GM23248 (cell line): Measurements from ENCODE around the gene MAGEB4. TPM values are rescaled to one million over a fixed set of nuclear protein-coding genes. Genes with fewer than 3 reads are reported as not detected.

Source experiments
- DNase-seq: peaks from one replicate; pipeline ENCODE4 v3.0.0-alpha.2; 2015
- H2AFZ ChIP-seq: fragments of 200-600 bp; sonication (generic); 2 replicates; pipeline ENCODE4 v1.6.1; 2016; ENCODE audit warnings: antibody characterized with exemption
- H3F3A ChIP-seq: fragments of 200-600 bp; sonication (generic); 2 replicates; pipeline ENCODE4 v1.6.1; 2016; ENCODE audit warnings: mild to moderate bottlenecking, antibody characterized with exemption, mixed run types; ENCODE audit not compliant: insufficient read depth
- H3K27ac ChIP-seq: fragments of 200-600 bp; sonication (generic); 2 replicates; pipeline ENCODE4 v1.5.1; 2016; ENCODE audit warnings: mild to moderate bottlenecking
- H3K27me3 ChIP-seq: fragments of 200-600 bp; sonication (generic); replicated peaks from 2 replicates; pipeline ENCODE4 v1.6.1; 2016; ENCODE audit warnings: mild to moderate bottlenecking; ENCODE audit not compliant: insufficient read depth
- H3K36me3 ChIP-seq: fragments of 200-600 bp; sonication (generic); 2 replicates; pipeline ENCODE4 v1.6.1; 2016; ENCODE audit warnings: low read depth, mild to moderate bottlenecking
- H3K4me1 ChIP-seq: fragments of 200-600 bp; sonication (generic); 2 replicates; pipeline ENCODE4 v1.6.1; 2016; ENCODE audit warnings: mild to moderate bottlenecking; ENCODE audit not compliant: insufficient read depth
- H3K4me2 ChIP-seq: fragments of 200-600 bp; sonication (generic); one replicate; pipeline ENCODE4 v1.6.1; 2016; ENCODE audit warnings: mild to moderate bottlenecking; ENCODE audit not compliant: unreplicated experiment
- H3K4me3 ChIP-seq: fragments of 200-600 bp; sonication (generic); 2 replicates; pipeline ENCODE4 v1.5.1; 2016; ENCODE audit warnings: mild to moderate bottlenecking
- H3K79me2 ChIP-seq: fragments of 200-600 bp; sonication (generic); 2 replicates; pipeline ENCODE4 v1.6.1; 2016; ENCODE audit warnings: mild to moderate bottlenecking; ENCODE audit not compliant: insufficient read depth
- H3K9ac ChIP-seq: fragments of 200-600 bp; sonication (generic); 2 replicates; pipeline ENCODE4 v1.6.1; 2016; ENCODE audit warnings: mild to moderate bottlenecking
- H3K9me2 ChIP-seq: fragments of 200-600 bp; sonication (generic); 2 replicates; pipeline ENCODE4 v1.6.1; 2016; ENCODE audit warnings: mixed run types, mild to moderate bottlenecking, moderate library complexity; ENCODE audit not compliant: insufficient read depth
- H3K9me3 ChIP-seq: fragments of 200-600 bp; sonication (generic); one replicate; pipeline ENCODE4 v1.6.1; 2017; ENCODE audit warnings: low read depth
- H4K20me1 ChIP-seq: fragments of 200-600 bp; sonication (generic); 2 replicates; pipeline ENCODE4 v1.6.0; 2016; ENCODE audit not compliant: insufficient read depth
- EZH2 ChIP-seq: fragments of 200-600 bp; sonication (generic); IDR thresholded peaks from 2 replicates; pipeline ENCODE4 v1.6.1; 2018; ENCODE audit warnings: antibody characterized with exemption, mild to moderate bottlenecking; ENCODE audit not compliant: insufficient read depth, poor library complexity, severe bottlenecking
- EZH2phosphoT487 ChIP-seq: fragments of 200-600 bp; sonication (generic); IDR thresholded peaks from 2 replicates; pipeline ENCODE4 v1.6.1; 2018; ENCODE audit warnings: antibody characterized with exemption, moderate library complexity, mild to moderate bottlenecking, low read depth; ENCODE audit not compliant: insufficient read depth
- WGBS, 2 experiments: methylation state at CpG; one replicate each; pipeline ENCODE4 v1.1.6; 2015 to 2017; ENCODE audit warnings: low lambda C conversion rate in 2 of 2, low coverage in 1 of 2; ENCODE audit errors: missing lambda C conversion rate in 2 of 2; 5-methylcytosine and 5-hydroxymethylcytosine counted together
- in situ Hi-C: fragments of 300-500 bp; cut with MboI; formaldehyde crosslinking; loops from 2 replicates; pipeline ENCODE4 v1.15.0; 2020
- polyA plus RNA-seq: library from polyadenylated mRNA; unstranded; fragments of >200 nt; fragmentation: Nextera tagmentation; extraction: Ambion mirVana; gene quantifications from 2 replicates; pipeline ENCODE4 v1.2.1, GENCODE V29; 2016
- total RNA-seq: library from RNA; depleted of rRNA; stranded (reverse); fragments of >200 nt; shearing (Covaris generic); gene quantifications from 2 replicates; pipeline ENCODE4 v1.2.3, GENCODE V29; 2014

The MAGEB4 gene
- total and polyA plus RNA-seq, 2 experiments from 2014 or later = not detected

DNA sequence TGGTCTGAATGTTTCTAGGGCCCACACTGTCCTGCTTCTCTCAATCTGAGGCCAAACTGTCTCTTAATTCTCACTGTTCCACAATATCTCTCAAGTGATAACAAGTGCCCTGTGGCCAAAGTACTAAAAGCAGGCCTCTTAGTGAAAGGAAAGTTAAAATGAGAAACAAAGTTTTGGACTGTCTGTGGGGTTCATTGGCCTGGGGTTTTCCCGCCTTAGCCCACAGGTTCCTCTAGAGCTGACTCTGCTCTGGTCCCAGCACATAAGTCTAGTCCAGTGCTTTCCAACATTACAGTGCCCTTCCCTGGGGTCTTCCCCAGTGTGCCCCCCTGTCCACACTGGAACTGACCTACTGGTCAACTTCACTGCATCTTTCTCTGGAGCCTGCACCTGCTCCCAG, 11.5 kb downstream of the MAGEB4 start:
- TF ChIP-seq EZH2phosphoT487 (no peak), EZH2 (no peak)
- no peak overlapping the region for H3K27ac ChIP-seq
- H3K36me3 ChIP-seq = no peaks in the 10 kb centered on the region
- no peaks in the 10 kb centered on the region for H3K9me3 ChIP-seq
- no peak overlapping the region for H3K4me2 ChIP-seq
- no peaks in the 10 kb centered on the region for H4K20me1 ChIP-seq
- no peak overlapping the region for H3K9ac ChIP-seq
- DNase-seq = no peak
- H3K79me2 ChIP-seq = no peaks in the 10 kb centered on the region
- in situ Hi-C loops = no loop called here
- no peaks in the 10 kb centered on the region for H3F3A ChIP-seq
- H2AFZ ChIP-seq = no peak overlapping the region
- no peak overlapping the region for H3K4me3 ChIP-seq
- WGBS, 2 experiments = 25% methylated on average over 1 of the region's 1 CpG; no CpG with 5 or more reads in 1 of the 2 experiments
- no peaks in the 10 kb centered on the region for H3K27me3 ChIP-seq
- H3K9me2 ChIP-seq = no peaks in the 10 kb centered on the region
- H3K4me1 ChIP-seq = no peaks in the 10 kb centered on the region

DNA sequence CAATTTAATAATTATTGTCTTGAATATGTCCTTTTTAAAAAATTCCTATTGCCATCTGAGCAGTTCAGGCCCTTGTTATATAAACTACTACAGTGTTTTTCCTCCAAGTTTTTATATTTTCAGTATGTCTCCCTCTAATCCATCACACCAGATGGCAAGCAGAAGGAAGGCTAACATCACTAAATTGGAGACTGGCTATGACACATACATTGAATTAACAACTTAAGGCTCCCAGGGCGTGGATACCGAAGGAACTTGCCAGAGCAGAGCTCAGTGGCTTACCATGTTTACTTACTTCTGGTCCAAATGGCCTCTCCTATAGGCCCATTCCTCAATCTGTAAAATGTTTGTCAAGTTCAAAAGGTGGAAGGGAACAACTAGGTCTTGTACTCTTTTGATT, 18.1 kb downstream of the MAGEB4 start:
- in situ Hi-C loops = no loop called here
- no peak overlapping the region for H3K9ac ChIP-seq
- no peak overlapping the region for H3K27ac ChIP-seq
- TF ChIP-seq EZH2phosphoT487 (no peak), EZH2 (no peak)
- H3K4me1 ChIP-seq = no peaks in the 10 kb centered on the region
- no peaks in the 10 kb centered on the region for H3K36me3 ChIP-seq
- H3F3A ChIP-seq = no peaks in the 10 kb centered on the region
- H3K9me2 ChIP-seq = no peaks in the 10 kb centered on the region
- DNase-seq = no peak
- no peaks in the 10 kb centered on the region for H3K79me2 ChIP-seq
- no peak overlapping the region for H3K4me3 ChIP-seq
- no peaks in the 10 kb centered on the region for H3K9me3 ChIP-seq
- H2AFZ ChIP-seq = no peak overlapping the region
- 10 to 19% methylated on average over 2 of the region's 2 CpGs for WGBS, 2 experiments
- no peaks in the 10 kb centered on the region for H3K27me3 ChIP-seq
- H3K4me2 ChIP-seq = no peak overlapping the region
- H4K20me1 ChIP-seq = no peaks in the 10 kb centered on the region

DNA sequence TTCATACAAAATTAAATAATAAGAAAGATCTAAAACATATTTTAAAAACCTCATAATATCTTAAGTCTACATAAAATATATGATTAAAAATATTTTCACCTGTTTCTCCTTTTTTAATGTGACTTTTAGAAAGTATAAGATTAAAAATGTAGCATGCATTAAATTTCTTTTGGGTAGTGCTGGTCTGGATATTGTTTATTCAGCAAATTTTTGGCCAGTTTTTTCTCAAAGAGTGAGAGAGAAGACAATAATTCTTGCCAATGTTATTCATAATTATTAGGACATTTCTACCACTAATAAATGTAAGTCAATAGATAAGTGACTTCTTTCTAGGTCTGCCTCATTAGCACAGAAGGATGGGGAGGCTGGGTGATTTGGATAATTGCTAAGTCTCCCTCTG, 19.2 kb downstream of the MAGEB4 start:
- Histone ChIP-seq H3K9ac (no peak overlapping the region), H3K36me3 (no peaks in the 10 kb centered on the region), H3K27me3 (no peaks in the 10 kb centered on the region), H3K4me3 (no peak overlapping the region), H4K20me1 (no peaks in the 10 kb centered on the region), H3F3A (no peaks in the 10 kb centered on the region), H3K4me1 (no peaks in the 10 kb centered on the region), H3K4me2 (no peak overlapping the region), H3K27ac (no peak overlapping the region), H3K9me3 (no peaks in the 10 kb centered on the region), H2AFZ (no peak overlapping the region), H3K9me2 (no peaks in the 10 kb centered on the region), H3K79me2 (no peaks in the 10 kb centered on the region)
- in situ Hi-C loops = no loop called here
- no peak for TF ChIP-seq EZH2phosphoT487
- TF ChIP-seq EZH2 = no peak
- DNase-seq = no peak

DNA sequence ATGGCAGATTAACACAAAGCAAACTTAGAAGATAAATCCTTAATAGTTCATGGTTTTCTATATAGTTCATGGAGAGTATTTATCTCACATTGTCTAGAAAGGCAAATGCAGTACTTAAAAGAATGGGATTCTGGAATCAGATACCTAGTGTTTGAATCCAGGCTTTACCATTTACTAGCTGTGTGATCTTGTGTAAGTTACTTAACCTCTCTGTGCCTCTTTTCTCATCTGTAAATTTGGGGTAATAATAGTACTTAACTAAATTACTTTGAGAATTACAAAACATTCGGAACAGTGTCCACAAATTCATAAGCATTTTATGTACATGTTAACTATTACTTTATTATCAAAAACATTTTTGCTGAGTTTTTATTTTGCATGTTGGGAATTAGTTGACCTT, 21.0 kb downstream of the MAGEB4 start:
- H4K20me1 ChIP-seq = no peaks in the 10 kb centered on the region
- no peaks in the 10 kb centered on the region for H3K36me3 ChIP-seq
- H3K9me3 ChIP-seq = no peaks in the 10 kb centered on the region
- H3K27ac ChIP-seq = no peak overlapping the region
- DNase-seq = no peak
- no peaks in the 10 kb centered on the region for H3K4me1 ChIP-seq
- no peak overlapping the region for H3K4me3 ChIP-seq
- TF ChIP-seq EZH2 (no peak), EZH2phosphoT487 (no peak)
- H3K4me2 ChIP-seq = no peak overlapping the region
- no peaks in the 10 kb centered on the region for H3K9me2 ChIP-seq
- no peaks in the 10 kb centered on the region for H3F3A ChIP-seq
- no peak overlapping the region for H2AFZ ChIP-seq
- no peak overlapping the region for H3K9ac ChIP-seq
- no peaks in the 10 kb centered on the region for H3K79me2 ChIP-seq
- in situ Hi-C loops = no loop called here
- 13 to 30% methylated on average over 1 of the region's 1 CpG for WGBS, 2 experiments
- no peaks in the 10 kb centered on the region for H3K27me3 ChIP-seq

DNA sequence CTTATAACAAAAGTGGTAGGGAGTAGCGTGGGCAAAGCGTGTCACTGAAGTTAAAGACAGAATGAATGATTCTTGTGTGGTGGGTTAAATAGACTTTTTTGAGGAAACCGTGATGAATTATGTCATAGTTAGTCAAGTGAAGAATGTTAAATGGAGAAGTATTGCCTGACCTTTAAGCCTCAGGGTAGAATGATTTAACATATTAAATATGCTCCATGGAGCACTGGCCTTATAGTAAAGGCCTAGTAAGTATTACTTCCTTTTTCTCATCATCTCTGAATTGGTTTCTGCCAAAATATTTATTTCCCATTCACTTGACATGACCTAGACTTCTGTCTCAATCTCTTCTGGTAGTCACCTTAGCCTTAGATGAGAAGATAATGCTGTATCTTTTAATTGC, 28.8 kb downstream of the MAGEB4 start:
- Histone ChIP-seq H3K4me1 (no peaks in the 10 kb centered on the region), H3K4me3 (no peak overlapping the region), H3K36me3 (no peaks in the 10 kb centered on the region), H3K27ac (no peak overlapping the region), H3K4me2 (no peak overlapping the region), H3F3A (no peaks in the 10 kb centered on the region), H3K79me2 (no peaks in the 10 kb centered on the region), H2AFZ (no peak overlapping the region), H3K9me2 (no peaks in the 10 kb centered on the region), H3K27me3 (no peaks in the 10 kb centered on the region), H3K9me3 (no peaks in the 10 kb centered on the region), H4K20me1 (no peaks in the 10 kb centered on the region), H3K9ac (no peak overlapping the region)
- WGBS, 2 experiments = 71 to 79% methylated on average over 3 of the region's 3 CpGs
- no peak for DNase-seq
- in situ Hi-C loops = loop anchor here (10.0 kb wide), 1 partner anchor 234 kb away; no protein-coding TSS in a partner anchor
- no peak for TF ChIP-seq EZH2
